ENCODE data around the gene BCAS3.

Gene BCAS3

DNA sequence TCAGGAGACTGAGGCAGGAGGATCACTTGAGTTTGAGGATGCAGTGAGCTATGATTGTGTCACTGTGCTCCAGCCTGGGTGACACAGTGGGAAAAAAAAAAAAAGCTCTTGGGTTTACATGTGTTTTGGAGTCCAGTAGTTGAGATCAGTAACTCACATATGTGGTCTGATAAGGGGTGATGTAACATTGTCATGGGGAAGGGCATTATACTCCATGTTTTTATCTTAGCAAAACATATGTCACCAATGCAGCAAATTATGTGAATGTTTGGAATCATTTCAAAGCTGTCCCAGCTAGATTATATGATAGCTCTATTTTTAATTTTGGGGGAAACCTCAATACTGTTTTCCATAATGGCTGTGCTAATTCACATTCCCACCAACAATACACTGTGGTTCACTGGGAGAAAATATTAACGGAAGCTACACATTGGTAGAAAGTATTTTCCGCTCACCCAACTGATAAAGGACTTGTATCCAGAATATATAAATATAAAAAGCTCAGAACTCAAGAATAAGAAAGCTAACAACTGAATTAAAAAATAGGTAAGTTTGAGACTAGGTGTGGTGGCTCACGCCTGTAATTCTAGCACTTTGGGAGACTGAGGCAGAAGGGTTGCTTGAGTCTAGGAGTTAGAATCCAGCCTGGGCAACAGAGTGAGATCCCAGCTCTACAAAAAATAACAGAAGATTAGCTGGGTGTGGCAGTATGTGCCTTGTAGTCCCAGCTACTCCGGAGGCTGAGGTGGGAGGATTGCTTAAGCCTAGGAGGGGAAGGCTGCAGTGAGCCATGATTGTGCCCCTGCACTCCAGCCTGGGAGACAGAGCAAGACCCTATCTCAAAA, 497.9 kb downstream of the BCAS3 start:
- DNase-seq: no peak

DNA sequence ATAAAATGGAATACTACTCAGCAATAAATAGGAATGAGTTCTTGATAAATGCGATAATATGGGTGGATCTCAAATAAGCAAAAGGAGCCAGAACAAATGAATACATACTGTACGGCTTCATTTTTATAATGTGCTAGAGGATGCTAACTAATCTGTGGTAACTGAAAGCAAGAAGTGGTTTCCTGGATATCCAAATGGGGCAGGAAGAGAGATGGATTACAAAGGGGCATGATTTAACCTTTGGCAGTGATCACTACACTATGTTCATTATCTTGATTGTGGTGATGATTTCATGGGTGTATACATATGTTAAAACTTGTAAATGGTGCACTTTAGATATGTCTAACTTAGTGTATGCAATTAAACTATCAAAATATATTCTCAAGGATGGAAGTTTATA, 499.7 kb downstream of the BCAS3 start:
- DNase-seq: no peak

DNA sequence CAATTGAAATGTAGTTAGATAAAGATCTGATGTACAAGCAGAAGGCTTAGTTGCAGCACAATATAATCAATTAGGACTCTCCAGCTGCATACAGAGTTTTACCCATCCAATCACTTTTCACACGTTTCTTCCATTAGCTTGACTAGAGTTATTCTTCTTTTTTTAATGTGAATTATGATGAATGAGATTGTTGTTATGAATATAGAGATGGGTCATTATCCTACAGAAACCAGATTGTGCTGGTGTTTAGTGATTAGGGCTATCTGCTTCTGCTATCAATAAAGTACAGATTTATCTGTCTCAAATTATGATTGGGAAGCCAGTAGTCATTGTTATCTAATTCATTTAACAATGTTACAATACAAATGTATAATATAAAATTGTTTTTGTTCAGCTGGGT, 500.6 kb downstream of the BCAS3 start:
- no peak for DNase-seq

DNA sequence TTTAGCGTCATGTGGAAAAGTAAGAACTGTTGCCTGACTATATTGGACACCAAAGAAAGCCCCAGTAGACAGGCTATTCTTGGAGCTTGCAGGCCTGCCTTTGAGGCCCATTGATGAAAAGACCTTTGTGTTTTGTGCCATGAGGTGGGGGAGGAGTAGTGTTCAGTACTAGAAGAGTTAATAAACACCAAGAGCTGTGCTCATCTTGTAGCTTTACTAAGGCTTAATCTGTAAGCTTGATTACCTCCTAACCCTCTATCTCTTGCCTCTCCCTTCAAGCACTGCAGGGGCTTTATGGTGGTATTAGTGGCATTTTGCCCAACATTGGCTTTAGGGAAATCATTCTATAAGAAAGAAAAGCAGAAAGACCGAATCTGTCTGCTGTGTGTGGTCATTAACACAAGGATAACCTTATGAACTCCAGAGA, 501.7 kb downstream of the BCAS3 start:
- DNase-seq: no peak

DNA sequence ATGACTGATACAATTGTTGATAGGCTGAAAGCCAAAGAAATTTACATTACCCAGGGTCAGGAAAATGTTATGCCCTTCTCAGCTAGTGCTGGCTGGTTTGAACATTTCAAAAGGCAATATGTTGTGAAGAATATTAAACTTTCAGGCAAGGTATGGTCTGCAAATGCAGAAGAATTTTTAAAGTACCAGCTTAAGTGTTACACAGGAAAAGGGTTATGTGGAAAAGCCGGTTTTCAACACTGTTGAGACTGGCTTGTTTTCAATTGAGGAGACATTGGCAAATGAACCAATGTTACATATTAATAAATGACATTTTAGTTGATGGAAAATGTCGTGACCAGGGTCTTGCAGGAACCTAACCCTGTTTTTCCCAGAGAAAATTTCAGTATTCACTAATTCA, 506.1 kb downstream of the BCAS3 start:
- DNase-seq: no peak

DNA sequence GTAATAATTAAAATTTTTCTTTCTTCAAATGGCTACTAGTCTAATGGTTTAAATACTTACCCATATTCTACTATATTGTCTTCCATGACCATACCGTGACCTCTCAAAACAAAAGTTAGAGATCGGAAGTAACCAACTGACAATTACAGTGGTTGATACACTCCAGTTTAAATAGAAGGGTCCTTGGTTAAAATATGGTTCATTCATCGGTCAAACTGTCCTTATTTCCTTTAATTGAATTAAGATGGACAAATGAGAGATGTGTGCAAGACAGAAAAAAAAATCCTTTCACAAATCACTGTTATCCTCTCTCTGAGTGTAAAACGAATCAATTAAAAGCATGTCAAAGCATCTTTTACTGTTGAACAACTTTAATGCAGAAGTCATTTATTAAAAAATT, 507.7 kb downstream of the BCAS3 start:
- no peak for DNase-seq

DNA sequence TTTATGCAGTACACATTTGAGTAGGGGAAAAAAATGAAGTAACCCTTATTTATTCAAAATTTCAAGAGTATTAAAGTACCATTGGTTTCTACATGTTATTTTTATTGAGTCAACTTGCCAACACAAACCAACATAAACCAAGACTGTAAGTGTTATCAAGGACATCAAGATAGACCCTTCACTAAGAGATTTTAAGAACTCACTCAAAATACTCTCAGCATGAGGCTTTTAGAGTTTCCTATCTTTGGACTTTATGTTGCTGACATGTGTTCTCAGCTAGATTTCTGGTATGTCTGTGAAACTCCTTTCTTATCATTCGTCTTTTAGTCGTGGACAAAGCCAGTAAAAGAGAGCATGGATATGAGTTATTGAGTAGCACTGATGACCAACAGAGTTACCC, 509.4 kb downstream of the BCAS3 start:
- no peak for DNase-seq

DNA sequence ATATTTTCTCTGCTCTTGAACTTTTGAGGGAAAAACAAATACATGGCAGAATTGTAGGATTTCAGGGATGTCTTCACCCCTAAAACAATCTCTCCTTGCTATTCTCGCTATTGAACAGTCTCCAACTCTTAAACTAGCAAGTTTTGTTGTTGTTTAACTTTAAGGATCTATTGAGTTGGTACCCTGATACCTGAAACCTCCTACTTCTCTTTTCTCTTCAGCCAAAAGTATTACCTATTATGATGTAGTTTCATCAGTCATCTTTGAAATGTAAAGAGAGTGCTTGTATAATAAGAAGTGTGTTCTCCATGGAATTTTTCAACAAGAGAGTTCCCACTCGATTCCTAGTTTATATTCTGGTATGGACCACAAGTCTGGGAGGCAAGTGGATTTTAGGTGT, 510.4 kb downstream of the BCAS3 start:
- DNase-seq: no peak

DNA sequence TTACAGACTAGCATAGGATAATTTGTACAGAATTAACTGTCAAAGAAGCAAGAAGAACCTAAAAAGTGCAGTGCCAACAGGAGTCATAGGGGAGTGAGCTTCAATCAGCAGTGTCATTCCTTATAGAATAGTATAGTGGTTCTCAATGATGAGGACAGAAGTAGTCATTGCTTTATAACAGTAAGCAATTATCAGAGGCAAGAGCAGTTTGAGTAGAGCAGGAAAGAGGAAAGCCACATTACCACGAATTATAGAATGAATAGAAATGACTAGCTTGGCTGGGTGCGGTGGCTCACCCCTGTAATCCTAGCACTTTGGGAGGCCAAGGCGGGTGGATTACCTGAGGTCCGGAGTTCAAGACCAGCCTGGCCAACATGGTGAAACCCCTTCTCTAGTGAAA, 512.3 kb downstream of the BCAS3 start:
- no peak for DNase-seq

DNA sequence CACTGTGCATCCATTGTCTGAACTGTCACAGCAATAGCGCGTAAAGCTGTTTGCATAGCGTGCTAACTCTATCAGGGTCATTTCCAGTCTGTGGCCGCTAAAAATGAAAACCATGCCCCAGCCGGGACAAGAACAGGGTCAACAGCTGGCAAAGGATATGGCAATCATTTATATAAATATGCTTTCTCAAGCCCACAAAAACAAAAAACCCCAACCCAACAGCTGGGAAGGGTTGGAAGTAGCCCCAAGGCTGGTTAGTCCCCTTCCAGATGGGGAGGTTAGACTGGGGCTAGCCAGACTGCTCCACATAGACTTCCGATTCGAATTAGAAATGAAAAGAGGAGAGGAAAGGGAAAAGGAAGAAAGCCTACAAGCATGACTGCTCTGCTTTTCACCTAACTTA, 518.7 kb downstream of the BCAS3 start:
- DNase-seq: no peak

DNA sequence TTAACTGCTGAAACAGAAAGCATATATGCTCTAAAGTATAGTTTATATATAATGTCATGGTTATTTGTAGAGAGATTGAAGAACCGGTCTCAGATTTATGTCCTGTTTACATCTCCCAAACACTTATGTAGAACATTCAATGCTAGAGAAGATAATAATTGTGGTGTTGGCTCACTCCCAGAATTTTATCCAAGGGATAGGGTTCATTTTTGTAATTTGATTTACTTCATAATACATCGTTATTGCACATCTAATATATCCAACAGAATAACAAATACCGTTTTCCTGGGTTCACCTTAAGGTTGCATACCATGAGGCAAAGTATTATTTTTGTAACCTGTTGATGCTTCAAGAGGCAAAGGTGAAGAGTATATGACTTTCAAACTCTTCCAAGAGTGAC, 519.1 kb downstream of the BCAS3 start:
- no peak for DNase-seq

DNA sequence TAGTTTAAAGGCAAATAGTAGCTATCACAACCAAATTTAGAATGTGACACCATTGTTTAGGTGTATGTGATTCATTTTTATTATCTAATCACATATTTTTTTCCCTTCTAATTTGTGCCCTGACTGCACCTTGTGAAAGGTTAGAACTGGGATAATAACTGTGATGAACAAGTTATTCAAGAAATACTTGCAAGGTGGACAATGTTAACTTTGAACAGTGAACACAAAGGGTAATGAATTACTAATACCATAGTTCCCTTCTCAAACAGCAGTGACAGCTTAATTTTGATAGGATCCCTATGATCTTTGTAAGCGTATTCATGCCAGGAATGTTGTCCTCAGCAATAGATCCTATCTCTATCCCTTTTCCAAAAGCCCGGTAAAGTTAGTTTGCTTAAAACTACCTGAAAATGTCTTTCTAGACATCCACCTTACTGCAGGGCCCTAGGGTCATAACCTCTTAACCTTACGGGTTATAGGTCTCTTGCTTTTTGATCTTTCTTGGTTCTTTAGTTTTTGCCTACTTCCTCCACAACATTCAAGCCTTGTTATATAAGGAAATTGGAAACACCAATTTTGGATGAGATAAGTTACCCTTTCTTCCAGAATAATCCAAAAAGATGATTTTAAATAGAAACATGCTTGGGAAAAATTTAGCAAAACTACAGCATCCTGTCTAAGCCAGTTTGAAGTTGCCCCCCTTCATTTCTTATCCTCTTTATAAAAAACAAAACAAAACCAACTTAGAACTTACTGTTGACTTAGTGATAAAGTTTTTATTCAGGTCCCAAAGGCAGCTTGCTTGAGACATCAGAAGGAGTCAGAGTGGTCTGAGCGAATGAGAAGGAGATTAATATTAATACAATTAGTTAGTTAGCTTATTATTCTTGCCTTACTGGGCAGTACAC, 522.0 kb downstream of the BCAS3 start:
- no peak for DNase-seq

DNA sequence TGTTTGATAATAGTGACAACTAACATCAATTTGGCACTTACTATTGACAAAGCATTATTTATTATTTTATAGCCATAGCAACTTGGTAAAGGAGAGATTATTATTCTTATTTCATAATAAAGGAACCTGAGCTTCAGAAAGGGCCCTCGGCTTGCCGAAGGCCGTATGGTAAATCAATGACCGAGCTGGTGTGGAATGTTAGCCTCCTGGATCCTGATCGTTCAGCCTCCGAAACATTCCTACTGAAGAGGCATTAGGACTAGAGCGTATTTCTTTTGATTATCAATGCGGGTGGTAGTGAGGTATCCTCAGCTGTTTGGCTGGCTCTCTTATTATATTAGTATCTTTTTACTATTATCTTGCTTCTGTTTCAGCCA, 522.7 kb downstream of the BCAS3 start:
- DNase-seq: no peak

DNA sequence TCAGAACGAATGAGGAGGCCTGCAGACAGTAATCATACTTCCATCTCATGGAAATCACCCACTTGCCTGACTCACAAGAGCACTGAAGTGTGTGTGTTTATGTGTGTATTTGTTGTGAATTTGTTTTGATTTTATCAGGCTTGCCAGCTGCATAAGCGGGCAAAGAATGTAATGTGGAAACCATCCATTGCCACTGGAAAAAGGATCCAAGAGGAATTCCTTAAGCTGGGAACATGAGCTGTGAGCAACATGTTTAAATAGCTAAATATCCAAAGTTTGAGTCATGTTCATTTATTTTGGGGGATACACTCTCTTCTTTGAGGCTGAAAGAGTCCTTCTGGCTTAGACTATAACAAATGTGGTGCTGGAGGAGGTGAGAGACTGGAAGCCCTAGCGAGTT, 523.6 kb downstream of the BCAS3 start:
- DNase-seq: no peak

DNA sequence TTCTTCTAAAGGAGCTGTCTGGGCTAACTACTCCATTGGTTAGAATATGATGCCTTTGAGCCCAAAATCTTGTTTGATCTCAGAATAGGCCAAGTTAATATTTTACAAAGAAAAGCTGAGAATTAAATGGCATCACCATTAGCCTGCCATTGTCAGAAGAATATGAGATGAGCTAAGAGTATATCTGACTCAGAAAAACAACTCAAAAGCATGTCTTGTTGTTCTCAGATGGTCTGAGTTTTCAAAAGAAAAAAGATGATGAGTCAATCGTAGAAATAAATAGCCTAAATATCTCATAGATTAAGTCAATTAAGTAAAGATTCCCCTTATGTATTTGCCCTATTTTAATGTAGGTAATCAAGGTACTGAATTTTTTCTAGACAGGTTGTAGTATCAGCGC, 524.9 kb downstream of the BCAS3 start:
- DNase-seq: no peak

DNA sequence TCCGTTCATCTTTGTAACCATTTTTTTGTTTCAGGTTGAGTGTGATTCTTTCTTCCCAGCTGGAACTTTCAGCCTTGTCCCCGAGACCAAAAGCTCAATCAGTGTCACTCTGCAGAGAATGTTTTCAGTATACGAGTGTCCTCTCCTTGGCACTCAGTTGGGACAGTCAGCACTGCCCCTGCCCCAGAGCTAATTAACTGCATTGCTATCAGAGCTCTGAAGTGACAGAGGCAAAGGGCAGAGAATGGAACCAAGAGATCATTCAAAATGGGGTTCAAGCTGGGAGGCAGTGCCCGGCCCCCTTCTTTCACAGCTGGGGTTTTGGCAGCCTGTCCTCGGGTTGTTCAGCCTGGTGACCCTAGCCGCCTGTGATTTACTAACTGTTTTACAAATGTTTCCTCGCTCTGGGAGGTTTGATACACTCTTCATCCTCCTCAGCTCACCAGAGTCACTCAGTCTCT, 526.0 kb downstream of the BCAS3 start:
- no peak for DNase-seq

DNA sequence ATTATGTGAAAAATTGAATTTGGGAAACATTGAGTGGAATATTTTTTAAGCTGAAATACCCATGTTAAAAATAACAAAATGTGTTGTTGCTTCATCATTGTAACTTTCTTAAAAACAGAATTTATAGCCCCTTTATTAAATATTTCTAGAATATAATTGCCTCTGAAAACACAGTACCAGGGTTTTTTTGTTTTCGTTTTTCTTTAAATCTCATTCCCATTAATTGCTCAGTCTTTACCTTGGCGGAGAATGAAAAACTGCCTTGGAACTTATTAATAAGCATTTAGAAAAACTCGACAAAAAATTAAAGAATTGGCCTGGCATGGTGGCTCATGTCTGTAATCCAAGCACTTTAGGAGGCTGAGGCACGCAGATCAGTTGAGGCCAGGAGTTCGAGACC, 526.8 kb downstream of the BCAS3 start:
- no peak for DNase-seq

DNA sequence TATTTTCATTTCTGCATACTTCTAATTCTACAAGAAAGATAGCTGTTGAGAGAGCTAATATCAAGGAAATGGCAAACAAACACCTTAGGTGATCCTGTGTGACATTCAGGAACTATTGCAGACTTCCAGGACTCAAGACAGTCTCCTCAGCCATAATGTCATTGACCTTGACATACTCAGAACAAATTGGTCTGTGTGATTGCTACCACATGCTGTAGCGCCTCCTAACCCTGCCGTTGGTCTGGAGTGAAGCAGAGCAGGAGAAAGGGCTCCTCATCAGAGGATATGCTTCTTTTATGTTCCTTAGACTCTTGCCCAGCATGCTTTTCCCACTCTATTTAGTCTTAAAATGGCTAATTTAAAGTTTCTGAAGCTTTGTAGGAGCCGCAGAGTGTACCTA, 527.8 kb downstream of the BCAS3 start:
- no peak for DNase-seq

DNA sequence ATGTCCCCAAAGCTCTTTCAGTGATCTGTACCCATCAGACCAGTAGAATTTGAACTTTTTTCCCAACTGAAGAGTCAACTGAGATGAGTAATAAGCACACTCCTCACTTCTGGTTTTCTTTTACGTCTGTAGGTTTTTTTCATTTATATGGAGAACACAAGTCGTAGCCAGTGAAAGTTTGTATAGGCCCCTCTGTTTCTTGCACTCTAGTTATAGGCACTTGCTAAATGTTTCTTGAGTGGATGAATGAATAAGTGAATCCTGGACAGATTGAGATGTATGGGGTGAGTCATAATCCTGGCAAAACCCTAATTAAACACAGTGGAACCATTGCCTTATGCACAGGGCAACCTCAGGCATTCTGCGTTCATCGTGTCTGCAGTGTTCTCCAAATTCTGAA, 528.3 kb downstream of the BCAS3 start:
- no peak for DNase-seq

DNA sequence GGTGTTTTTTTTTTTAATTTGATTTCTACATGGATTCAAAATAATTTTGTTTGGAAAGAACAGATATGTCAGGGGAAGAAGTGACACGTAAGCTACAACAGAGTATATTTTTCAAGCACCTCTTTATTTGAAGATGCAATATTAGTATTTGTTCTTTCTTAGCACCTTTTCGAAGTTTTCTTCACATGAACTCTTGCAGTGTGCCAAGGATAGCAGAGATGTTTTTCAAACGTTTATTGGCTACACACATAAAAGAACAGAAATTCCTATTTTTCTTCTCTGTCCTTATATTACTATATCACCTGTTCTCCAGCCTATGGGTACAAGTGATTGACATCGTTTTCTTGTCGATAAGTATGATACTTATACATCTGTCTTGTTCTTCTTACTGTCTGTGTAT, 529.3 kb downstream of the BCAS3 start:
- no peak for DNase-seq

DNA sequence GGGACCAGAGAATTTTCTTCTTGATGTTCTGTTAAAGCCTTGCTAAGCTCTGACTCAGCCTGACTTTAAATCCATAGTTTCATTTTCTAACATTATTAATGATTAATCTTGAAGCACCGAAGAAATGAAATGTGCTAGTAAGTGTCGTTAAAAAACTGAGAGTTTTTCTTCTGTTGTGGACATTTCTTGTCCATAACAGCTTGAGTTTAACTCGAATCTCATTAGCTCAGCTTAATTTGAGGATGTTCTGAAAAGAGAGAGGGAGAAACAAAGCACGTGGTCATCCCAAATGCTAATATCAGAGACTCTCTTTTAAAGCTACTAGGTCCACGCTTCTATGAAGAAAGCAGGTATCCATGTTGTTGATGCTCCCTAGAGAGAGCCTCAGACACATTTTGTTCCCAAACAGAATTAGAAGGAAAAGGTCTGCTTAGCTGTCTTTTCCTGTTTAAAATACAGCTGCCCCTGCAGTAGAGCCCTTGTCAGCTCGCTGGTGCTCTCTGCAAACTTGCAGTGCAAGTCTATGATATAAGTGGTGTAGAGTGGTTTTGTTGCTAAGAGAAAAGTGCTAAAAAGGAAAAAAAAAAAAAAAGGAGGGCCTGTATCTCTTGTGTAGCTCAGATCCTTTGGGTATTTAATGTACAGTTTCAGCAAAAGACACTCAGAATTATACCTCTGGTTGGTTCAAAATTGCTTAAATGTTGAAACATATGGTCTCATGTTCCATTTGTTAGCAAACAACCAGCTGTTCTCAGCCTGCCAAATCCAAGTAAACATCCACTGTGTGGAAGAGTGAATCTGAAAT, 530.9 kb downstream of the BCAS3 start:
- DNase-seq: no peak

DNA sequence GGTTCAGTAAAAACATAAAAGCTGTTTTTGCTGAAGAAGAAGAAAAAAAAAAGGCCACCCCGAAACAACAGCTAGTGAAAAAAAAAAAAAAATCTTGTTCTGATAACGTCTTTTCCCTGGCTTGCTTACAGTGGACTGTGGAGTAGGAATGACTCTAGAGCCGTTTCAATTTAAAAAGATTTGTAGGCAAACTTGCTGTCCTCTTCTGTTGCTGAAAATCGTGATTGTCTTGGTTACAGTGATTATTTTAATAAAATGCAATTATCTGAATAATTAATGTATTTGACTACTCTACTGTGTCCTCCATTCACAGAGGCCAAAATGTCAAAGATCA, 531.4 kb downstream of the BCAS3 start:
- no peak for DNase-seq

DNA sequence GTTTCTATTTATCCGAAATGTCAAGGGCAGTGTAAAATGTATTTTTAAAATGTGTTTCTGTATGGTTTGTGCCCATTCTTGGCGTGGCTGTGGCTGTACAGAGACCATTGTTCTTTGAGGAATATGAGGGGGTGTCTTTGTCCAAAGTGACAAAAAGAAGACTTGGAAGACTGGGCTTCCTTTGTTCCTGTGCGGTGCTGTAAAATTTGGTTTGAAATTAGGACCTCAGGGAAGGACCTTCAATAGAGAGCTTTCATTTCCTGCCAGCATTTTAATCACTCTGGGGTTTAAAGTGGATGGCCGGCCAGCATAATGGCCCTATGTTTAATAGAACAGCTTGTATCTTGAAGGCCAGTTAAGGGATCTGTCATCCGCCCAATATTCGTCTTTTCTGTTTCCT, 531.9 kb downstream of the BCAS3 start:
- no peak for DNase-seq

DNA sequence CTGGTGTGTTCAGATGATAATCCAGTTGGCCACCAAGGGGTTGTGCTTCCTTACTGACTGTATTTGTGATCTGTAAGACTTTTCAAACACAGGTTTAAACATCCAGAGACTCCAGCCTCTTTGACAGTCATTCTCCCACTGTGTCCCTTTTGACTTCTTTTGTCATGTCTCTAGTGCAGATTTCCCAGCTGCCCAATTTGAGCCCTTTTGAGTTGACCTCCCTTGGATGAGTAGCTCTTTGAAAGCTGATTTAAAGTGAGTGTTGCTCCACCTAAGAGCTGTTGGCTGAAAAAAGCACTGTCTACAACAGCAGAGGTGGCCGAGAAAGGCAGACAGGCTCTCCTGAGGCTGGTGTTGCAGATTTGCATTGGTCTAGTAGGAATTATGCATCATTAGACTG, 533.6 kb downstream of the BCAS3 start:
- DNase-seq: no peak

Measured in 8988T (cell line).